Common myeloid progenitor, CD34-positive (primary cell): Measurements from ENCODE around the gene CAP2.
A peak's percentile ranks its signal among the peaks of the same experiment; 100 is the strongest.

ENCODE experiments used
- CTCF ChIA-PET: fragments of 350-600 bp; sonication (Branson Sonifier 250); formaldehyde crosslinking; loops from one replicate; lab custom pipeline; 2021; ENCODE audit warnings: antibody characterized with exemption; lab: Charles Lee
- POLR2A ChIA-PET: fragments of 350-600 bp; sonication (Branson Sonifier 250); formaldehyde crosslinking; loops from one replicate; lab custom pipeline; 2021; ENCODE audit warnings: antibody characterized with exemption; lab: Charles Lee
- DNase-seq, 3 donors: peaks; one replicate each; pipeline versions ENCODE4 v3.0.0 to v3.0.0-alpha.2; 2013
- H3K27ac ChIP-seq, 2 experiments: 1 replicate in 1 of 2; 2 replicates in 1 of 2; pipeline ENCODE4 v1.7.0; 2013; ENCODE audit warnings: inconsistent platforms in 2 of 2, low read length in 2 of 2, mild to moderate bottlenecking in 2 of 2, low read depth in 1 of 2, moderate library complexity in 1 of 2; ENCODE audit not compliant: severe bottlenecking in 2 of 2, insufficient read depth in 1 of 2, poor library complexity in 1 of 2
- H3K27me3 ChIP-seq, 5 experiments: replicated peaks in 2 of 5; 1 replicate in 3 of 5; 2 replicates in 2 of 5; pipeline versions ENCODE4 v1.6.1 to v1.7.0; 2013; ENCODE audit warnings: low read length in 4 of 5, mild to moderate bottlenecking in 2 of 5, moderate library complexity in 2 of 5, inconsistent platforms in 1 of 5; ENCODE audit not compliant: insufficient read depth in 5 of 5, control insufficient read depth in 4 of 5
- H3K36me3 ChIP-seq, 4 experiments: 1 replicate in 2 of 4; 2 replicates in 2 of 4; pipeline versions ENCODE4 v1.6.1 to v1.7.0; 2013; ENCODE audit warnings: low read length in 3 of 4, control low read depth in 1 of 4, mild to moderate bottlenecking in 1 of 4; ENCODE audit not compliant: control insufficient read depth in 4 of 4, insufficient read depth in 4 of 4
- H3K4me1 ChIP-seq, 4 experiments: 1 replicate in 3 of 4; 2 replicates in 1 of 4; pipeline versions ENCODE4 v1.6.1 to v1.7.1; 2013; ENCODE audit warnings: low read length in 3 of 4, mild to moderate bottlenecking in 3 of 4, control low read depth in 1 of 4, inconsistent platforms in 1 of 4, moderate library complexity in 1 of 4; ENCODE audit not compliant: control insufficient read depth in 4 of 4, insufficient read depth in 4 of 4; ENCODE audit errors: control extremely low read depth in 1 of 4
- H3K4me3 ChIP-seq, 7 experiments: 1 replicate in 4 of 7; 2 replicates in 3 of 7; pipeline versions ENCODE4 v1.5.1 to v1.7.0; 2013; ENCODE audit warnings: mild to moderate bottlenecking in 7 of 7, low read length in 6 of 7, moderate library complexity in 6 of 7, inconsistent platforms in 2 of 7, low read depth in 2 of 7, control low read depth in 1 of 7; ENCODE audit not compliant: insufficient read depth in 4 of 7, control insufficient read depth in 1 of 7; ENCODE audit errors: extremely low read depth in 1 of 7
- H3K9me3 ChIP-seq, 5 experiments: 1 replicate in 4 of 5; 2 replicates in 1 of 5; pipeline versions ENCODE4 v1.6.1 to v1.7.1; 2013; ENCODE audit warnings: low read length in 4 of 5, mild to moderate bottlenecking in 2 of 5, inconsistent platforms in 1 of 5, low read depth in 1 of 5, moderate library complexity in 1 of 5; ENCODE audit not compliant: control insufficient read depth in 4 of 5, insufficient read depth in 2 of 5; ENCODE audit errors: control extremely low read depth in 1 of 5
- WGBS: methylation state at CpG from one replicate; pipeline ENCODE4 v1.1.5; 2013; ENCODE audit not compliant: insufficient coverage; 5-methylcytosine and 5-hydroxymethylcytosine counted together

Gene CAP2

DNA sequence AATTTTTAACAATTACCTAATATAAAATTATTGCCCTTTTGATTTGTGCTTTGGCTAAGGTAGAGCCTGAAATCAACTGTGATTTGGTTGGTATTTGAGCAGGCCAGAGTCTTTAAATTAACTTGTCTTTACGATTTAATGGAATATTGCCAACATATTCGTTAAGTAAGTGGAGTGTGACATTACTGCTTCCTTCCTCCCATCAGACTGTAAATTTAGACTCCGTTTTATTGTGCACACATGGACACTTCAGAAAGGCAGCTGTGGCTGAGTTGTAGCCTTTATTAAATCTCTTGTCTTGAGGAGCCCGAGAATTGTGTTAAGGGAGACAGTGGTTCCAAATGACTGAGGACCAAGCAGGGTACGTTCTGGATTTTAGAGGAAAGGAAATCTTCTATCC is 57.4 kb downstream of the CAP2 start:
- no peaks in the 10 kb centered on the region for H3K36me3 ChIP-seq
- H3K4me1 ChIP-seq: peaks cover 0 to 7% (median 2%) of the 10 kb centered on the region in 4 experiments
- no peak overlapping the region for H3K4me3 ChIP-seq
- CTCF ChIA-PET: no interaction called here
- H3K9me3 ChIP-seq: no peaks in the 10 kb centered on the region
- no peaks in the 10 kb centered on the region for H3K27me3 ChIP-seq
- WGBS: 0% methylated on average over 3 of the region's 5 CpGs
- POLR2A ChIA-PET: no interaction called here
- H3K27ac ChIP-seq: no peak overlapping the region
- DNase-seq: peak in 2 of 3 donors; percentile 14 to 26

DNA sequence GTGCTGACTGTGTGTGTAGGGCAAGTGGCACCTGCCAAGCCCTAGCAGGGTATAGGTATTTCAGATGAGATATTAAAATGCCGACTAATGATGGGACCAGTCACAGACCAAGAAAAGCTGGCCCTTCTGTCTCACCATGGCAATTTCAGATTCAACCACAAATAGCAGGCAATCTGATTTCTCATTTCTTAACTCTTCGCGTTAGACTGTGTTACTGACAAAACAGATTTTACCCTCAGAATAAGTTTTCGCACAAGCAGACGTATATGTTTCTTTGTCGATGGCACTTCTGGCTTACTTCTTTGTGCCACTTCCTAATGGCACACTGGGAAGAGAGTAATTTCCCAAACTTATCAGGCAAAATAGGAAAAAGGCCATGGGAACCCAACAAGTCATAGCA is 58.7 kb downstream of the CAP2 start:
- Histone ChIP-seq H3K9me3 (no peaks in the 10 kb centered on the region), H3K36me3 (no peaks in the 10 kb centered on the region), H3K27ac (no peak overlapping the region), H3K4me3 (no peak overlapping the region), H3K4me1 (peaks cover 0 to 7% (median 2%) of the 10 kb centered on the region in 4 experiments), H3K27me3 (no peaks in the 10 kb centered on the region)
- CTCF ChIA-PET: no interaction called here
- POLR2A ChIA-PET: no interaction called here
- DNase-seq: no peak
- 100% methylated on average over 6 of the region's 6 CpGs for WGBS

- Histone ChIP-seq H3K27ac (no peak overlapping the region), H3K4me1 (peaks cover 0 to 7% (median 2%) of the 10 kb centered on the region in 4 experiments), H3K4me3 (no peak overlapping the region), H3K9me3 (no peaks in the 10 kb centered on the region), H3K36me3 (no peaks in the 10 kb centered on the region), H3K27me3 (no peaks in the 10 kb centered on the region)
- DNase-seq: no peak
- ChIA-PET POLR2A (no interaction called here), CTCF (no interaction called here)
- 87% methylated on average over 5 of the region's 7 CpGs for WGBS
Observed at GRCh38 chr6:17454316-17455005, 61.1 kb downstream of the CAP2 start.

DNA sequence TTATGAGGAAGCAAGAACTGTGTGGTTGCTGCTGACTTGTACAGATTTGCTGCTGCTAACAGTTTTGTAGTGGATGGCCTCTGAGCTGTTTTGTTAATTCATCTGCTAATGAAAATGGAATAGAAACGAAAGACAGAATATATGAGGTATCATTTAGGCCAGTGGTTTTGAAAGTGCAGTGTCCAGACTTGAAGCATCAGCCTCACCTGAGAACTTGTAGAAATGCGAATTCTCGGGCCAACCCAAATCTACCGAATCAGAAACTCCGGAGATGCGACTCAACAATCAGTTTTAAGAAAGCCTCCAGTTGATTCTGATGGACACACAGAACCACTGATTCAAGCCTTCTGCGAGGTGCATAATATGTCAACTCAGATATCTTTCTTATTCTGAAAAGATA is 62.5 kb downstream of the CAP2 start:
- ChIA-PET CTCF (no interaction called here), POLR2A (no interaction called here)
- no peak for DNase-seq
- Histone ChIP-seq H3K27ac (no peak overlapping the region), H3K9me3 (no peaks in the 10 kb centered on the region), H3K4me1 (peaks cover 0 to 4% (median under 1%) of the 10 kb centered on the region in 4 experiments), H3K27me3 (no peaks in the 10 kb centered on the region), H3K36me3 (no peaks in the 10 kb centered on the region), H3K4me3 (no peak overlapping the region)
- 99% methylated on average over 7 of the region's 7 CpGs for WGBS

GRCh38 chr6:17456711-17457110 is 63.3 kb downstream of the CAP2 start:
- ChIA-PET POLR2A (no interaction called here), CTCF (no interaction called here)
- 97% methylated on average over 3 of the region's 3 CpGs for WGBS

DNA sequence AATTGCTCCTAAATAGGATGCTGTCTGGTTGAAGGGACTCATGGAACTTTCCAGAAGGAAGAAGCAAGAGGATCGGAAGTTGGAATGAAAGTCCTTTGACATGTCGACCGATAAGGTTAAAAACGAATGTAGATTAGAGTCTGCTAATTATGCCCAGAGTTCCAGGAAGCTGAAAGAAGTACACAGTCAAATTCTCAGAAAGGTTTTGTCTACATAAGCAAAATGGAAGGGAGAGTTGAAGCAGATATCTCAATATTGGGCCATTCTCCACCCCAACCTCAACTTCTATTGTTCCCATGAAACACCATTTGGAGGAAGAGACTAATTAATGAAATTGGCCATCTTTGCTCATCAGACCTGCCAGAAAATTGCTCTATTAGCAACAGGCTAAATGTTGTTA is 64.0 kb downstream of the CAP2 start:
- WGBS: 97% methylated on average over 4 of the region's 4 CpGs
- Histone ChIP-seq H3K9me3 (no peaks in the 10 kb centered on the region), H3K36me3 (no peaks in the 10 kb centered on the region), H3K4me3 (no peak overlapping the region), H3K4me1 (no peaks in the 10 kb centered on the region), H3K27ac (no peak overlapping the region), H3K27me3 (no peaks in the 10 kb centered on the region)
- POLR2A ChIA-PET: no interaction called here
- CTCF ChIA-PET: no interaction called here
- DNase-seq: no peak

More at GRCh38 chr6:17456711-17457110, 63.3 kb downstream of the CAP2 start:
- H3K9me3 ChIP-seq: no peaks in the 10 kb centered on the region
- no peak overlapping the region for H3K4me3 ChIP-seq
- H3K27me3 ChIP-seq: no peaks in the 10 kb centered on the region
- DNase-seq: no peak
- no peaks in the 10 kb centered on the region for H3K4me1 ChIP-seq
- no peak overlapping the region for H3K27ac ChIP-seq
- H3K36me3 ChIP-seq: no peaks in the 10 kb centered on the region

GRCh38 chr6:17457956-17458355 is 64.6 kb downstream of the CAP2 start:
- no peak for DNase-seq

More at GRCh38 chr6:17457956-17458355, 64.6 kb downstream of the CAP2 start:
- POLR2A ChIA-PET: no interaction called here
- Histone ChIP-seq H3K27me3 (no peaks in the 10 kb centered on the region), H3K4me3 (no peak overlapping the region), H3K9me3 (no peaks in the 10 kb centered on the region), H3K4me1 (no peaks in the 10 kb centered on the region), H3K36me3 (no peaks in the 10 kb centered on the region), H3K27ac (no peak overlapping the region)
- CTCF ChIA-PET: interaction anchor here (1.2 kb wide), 1 partner anchor 11 kb away, joined by 3 read pairs; no protein-coding TSS in a partner anchor
- WGBS: 100% methylated on average over 1 of the region's 3 CpGs
